ENCODE measurements around the gene SUV39H1.
A peak's percentile ranks its signal among the peaks of the same experiment; 100 is the strongest.
"Not testable (repeated sequence)": the region's sequence is repeated elsewhere in the genome, so short reads cannot be mapped to it uniquely, and the experiment has no call there.

Gene SUV39H1

DNA sequence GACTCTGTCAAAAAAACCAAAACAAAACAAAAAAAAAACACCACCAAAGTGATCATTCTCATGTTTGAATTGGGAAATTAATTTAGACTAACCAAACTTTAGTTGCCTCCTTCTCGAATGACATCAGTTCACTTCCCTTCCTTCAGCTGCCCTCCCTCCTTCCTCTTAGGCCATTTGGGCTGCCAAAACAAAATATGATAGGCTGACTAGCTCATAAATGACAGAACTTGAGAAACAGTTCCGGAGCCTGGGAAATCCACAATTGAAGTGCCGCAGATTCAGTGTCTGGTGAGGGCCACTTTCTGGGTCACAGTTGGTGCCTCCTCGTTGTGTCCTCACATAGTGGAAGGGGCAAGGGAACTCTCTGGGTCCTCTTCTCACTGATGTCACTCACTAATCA lies 29.0 kb upstream of the SUV39H1 start:
- Histone ChIP-seq H3K4me2 (no peak overlapping the region), H3K4me1 (no peaks in the 10 kb centered on the region), H3K27ac (no peak overlapping the region), H4K20me1 (no peaks in the 10 kb centered on the region), H3K27me3 (peaks cover 36% of the 10 kb centered on the region), H3K4me3 (no peak overlapping the region), H3K9me3 (0 out of 2 replicates have a peak, but pooled peaks cover 4% of the 10 kb centered on the region), H3K36me3 (no peaks in the 10 kb centered on the region), H3K9ac (no peak overlapping the region)
- no peak for TF ChIP-seq Cebpa-rat (IDR thresholded peaks at IDR 0.05)

DNA sequence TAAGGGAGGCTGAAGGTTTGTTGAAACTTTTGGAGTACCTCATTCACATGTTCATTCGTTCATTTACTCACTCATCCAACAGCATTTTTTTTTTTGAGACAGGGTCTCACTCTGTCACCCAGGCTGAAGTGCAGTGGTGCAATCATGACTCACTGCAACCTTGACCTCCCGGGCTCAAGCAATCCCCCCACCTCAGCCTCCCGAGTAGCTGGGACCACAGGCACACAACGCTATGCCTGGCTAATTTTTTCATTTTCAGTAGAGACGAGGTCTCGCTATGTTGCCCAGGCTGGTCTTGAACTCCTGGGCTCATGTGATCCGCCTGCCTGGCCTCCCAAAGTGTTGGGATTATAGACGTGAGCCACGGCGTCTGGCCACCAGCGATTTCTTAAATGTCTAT lies 28.3 kb upstream of the SUV39H1 start:
- not testable (repeated sequence) for H4K20me1 ChIP-seq, H3K4me3 ChIP-seq, H3K9me3 ChIP-seq, H3K27ac ChIP-seq, H3K9ac ChIP-seq, H3K36me3 ChIP-seq, H3K4me1 ChIP-seq, H3K4me2 ChIP-seq
- H3K27me3 ChIP-seq, result peaks cover 36% of the 10 kb centered on the region

DNA sequence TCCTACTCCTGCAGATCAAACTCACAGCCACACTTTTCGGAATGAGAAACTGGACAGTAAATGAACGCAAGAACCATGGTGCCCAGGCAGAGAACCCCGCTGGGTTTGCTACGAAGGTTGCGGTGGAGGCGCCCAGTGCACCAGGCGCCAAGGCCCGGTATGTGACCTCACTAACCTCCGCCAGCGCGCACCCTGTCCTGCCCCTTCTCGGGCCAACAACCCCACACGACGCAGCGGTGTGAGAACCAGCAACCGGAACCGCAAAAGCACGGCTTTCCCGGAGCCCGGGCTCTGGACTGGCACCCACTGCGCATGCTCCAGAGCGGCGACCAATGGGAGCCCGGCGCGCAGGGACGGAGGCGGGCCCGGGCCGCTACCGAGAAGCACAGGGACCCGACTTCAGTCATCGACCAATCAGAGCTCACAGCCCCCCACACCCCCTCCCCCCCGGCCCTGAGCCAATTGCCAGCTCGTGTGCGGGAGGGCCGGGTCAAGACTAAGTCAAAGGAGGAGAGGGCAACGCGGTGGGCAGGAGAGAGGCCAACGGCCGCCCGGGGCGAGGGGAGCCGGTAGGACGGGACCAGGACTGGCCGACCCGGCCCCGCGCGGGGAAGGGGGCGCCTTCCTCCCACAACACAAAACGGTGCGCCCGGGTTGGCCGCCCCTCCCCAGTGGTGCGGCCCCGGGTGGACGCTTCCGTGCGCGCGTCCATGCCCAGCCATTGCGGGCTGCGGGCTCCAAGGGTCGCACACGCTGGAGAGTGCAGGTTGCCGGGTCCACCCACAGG lies 20.2 kb upstream of the SUV39H1 start:
- Histone ChIP-seq H3K36me3 (no peaks in the 10 kb centered on the region), H3K4me3 (peak overlapping the region; percentile 78), H3K27me3 (peaks cover 33% of the 10 kb centered on the region), H3K4me2 (peak overlapping the region; percentile 75), H4K20me1 (no peaks in the 10 kb centered on the region), H3K9me3 (no peaks in the 10 kb centered on the region), H3K4me1 (peaks cover 14% of the 10 kb centered on the region), H3K9ac (peak overlapping the region; percentile 85), H3K27ac (peak overlapping the region; percentile 89)
- no peak for TF ChIP-seq Cebpa-rat (IDR thresholded peaks at IDR 0.05)

DNA sequence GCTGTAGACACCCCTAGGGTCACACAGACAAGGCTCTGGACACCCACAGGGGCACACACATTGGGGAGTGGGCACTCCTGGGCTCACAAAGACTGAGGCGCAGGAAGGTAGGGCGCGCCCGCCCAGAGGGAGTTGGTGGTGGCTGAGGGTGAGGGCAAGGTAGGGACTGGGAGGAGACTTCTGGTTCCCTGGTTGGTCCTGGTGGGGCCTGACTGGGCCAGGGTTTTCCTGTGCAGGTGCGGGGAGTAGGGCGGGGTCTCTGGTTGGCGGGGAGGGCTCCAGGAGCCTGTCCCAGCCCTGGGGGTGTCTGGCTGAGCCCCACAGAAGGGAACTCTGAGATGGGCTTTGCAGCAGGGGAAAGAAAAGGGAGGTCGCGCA lies 19.7 kb upstream of the SUV39H1 start:
- Histone ChIP-seq H3K4me1 (peaks cover 14% of the 10 kb centered on the region), H3K36me3 (no peaks in the 10 kb centered on the region), H3K9me3 (no peaks in the 10 kb centered on the region), H3K4me2 (peak overlapping the region; percentile 75), H3K9ac (peak overlapping the region; percentile 85), H3K4me3 (peak overlapping the region; percentile 78), H3K27ac (peak overlapping the region; percentile 89), H4K20me1 (no peaks in the 10 kb centered on the region), H3K27me3 (peaks cover 39% of the 10 kb centered on the region)
- TF ChIP-seq Cebpa-rat (IDR thresholded peaks at IDR 0.05), result no peak

DNA sequence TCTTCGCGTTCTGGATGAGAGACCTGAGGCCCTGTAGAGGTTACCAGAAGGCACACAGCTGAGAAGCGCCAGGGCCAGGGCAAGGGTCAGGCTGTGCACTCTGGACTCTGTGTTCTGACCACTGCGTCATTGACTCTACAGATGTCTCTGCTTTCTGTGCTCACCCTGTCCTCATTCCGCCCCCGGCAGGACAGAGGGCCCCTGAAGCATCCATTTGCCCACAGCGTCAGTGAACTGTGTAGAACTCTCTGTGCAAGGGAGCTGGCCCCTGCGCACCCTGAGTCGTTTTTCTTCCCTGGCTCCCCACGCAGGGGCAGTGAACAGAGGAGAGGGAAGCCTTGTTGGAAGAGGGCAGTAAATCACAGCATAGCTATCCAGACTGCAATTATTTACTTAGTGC lies 19.0 kb upstream of the SUV39H1 start:
- peak overlapping the region; percentile 78 for H3K4me3 ChIP-seq
- H4K20me1 ChIP-seq, result no peaks in the 10 kb centered on the region
- H3K36me3 ChIP-seq, result no peaks in the 10 kb centered on the region
- TF ChIP-seq Cebpa-rat (IDR thresholded peaks at IDR 0.05), result no peak
- H3K27me3 ChIP-seq, result peaks cover 43% of the 10 kb centered on the region
- H3K9me3 ChIP-seq, result no peaks in the 10 kb centered on the region
- H3K9ac ChIP-seq, result peak overlapping the region; percentile 85; the same call in 1 of the 2 replicates
- H3K4me1 ChIP-seq, result peaks cover 14% of the 10 kb centered on the region
- peak overlapping the region; percentile 75 for H3K4me2 ChIP-seq
- H3K27ac ChIP-seq, result peak overlapping the region; percentile 89; the same call in 1 of the 2 replicates

DNA sequence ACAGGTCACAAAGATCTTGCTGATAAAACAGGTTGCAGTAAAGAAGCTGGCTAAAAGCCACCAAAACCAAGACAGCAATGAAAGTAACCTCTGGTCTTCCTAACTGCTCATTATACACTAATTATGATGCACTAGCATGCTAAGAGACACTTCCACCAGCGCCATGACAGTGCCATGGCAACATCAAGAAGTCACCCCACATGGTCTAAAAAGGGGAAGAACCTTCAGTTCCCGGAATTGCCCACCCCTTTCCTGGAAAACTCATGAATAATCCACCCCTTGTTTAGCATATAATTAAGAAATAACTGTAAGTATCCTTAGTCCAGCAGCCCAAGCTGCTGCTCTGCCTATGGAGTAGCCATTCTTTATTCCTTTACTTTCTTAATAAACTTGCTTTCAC lies 16.1 kb upstream of the SUV39H1 start:
- not testable (repeated sequence) for H4K20me1 ChIP-seq, H3K9ac ChIP-seq, H3K4me2 ChIP-seq, H3K36me3 ChIP-seq, H3K27ac ChIP-seq, H3K4me3 ChIP-seq, H3K9me3 ChIP-seq
- Histone ChIP-seq H3K27me3 (peaks cover 55% of the 10 kb centered on the region), H3K4me1 (peaks cover 40% of the 10 kb centered on the region)

DNA sequence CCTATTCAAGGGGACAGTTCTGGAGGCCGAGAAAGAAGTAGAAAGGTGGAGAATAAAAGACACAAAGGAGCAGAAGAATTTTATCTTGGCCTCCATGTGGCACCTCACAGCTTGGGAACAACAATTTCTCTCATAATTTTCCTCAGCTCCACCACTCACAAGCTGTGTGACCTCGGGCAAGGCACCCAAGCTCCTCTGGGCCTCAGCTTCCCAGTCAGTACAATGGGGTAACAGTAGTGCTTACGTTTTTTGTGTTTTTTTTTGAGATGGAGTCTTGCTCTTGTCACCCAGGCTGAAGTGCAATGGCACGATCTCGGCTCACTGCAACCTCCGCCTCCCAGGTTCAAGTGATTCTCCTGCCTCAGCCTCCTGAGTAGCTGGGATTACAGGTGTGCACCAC lies 15.6 kb upstream of the SUV39H1 start:
- H3K4me1 ChIP-seq, result peaks cover 42% of the 10 kb centered on the region
- H3K9me3 ChIP-seq, H3K27ac ChIP-seq, H4K20me1 ChIP-seq, H3K36me3 ChIP-seq, H3K9ac ChIP-seq, H3K4me3 ChIP-seq, H3K4me2 ChIP-seq: not testable (repeated sequence)
- peaks cover 57% of the 10 kb centered on the region for H3K27me3 ChIP-seq

DNA sequence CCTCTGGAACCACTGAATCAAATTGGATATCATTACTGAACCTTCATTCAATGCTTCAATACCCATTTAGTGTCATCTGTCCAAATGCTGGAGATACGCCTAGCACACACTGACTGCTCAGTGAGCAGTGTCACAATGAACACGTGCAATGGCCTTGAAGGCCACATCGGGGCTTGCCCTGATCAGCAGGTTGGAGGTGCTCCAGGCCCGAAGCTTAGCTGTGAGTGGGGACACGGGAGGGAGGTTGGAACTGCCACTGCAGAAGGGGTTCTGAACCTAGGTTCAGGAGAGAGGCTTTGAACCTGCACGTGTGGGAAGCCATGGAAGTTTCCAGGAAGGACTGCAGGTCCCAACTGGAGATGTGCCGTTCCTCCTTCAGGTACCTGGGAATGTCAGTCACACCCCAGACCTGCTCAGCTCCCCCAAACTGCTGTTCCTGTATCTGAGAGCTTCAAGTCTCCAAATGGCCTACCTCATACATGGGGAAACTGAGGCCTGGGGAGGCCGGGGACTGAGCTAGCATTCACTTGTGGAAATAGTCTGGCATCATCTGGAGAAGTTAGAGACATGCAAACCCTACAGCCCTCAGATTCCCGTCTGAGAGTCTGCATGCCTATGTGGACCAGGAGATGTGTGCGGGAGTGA lies 14.9 kb upstream of the SUV39H1 start:
- H3K4me1 ChIP-seq, result peaks cover 42% of the 10 kb centered on the region
- H3K36me3 ChIP-seq, result peaks cover 14% of the 10 kb centered on the region
- H3K9ac ChIP-seq, result no peak overlapping the region
- H3K4me2 ChIP-seq, result no peak overlapping the region
- 0 out of 2 replicates have a peak, but pooled peaks cover 6% of the 10 kb centered on the region for H4K20me1 ChIP-seq
- H3K9me3 ChIP-seq, result no peaks in the 10 kb centered on the region
- H3K4me3 ChIP-seq, result no peak overlapping the region
- TF ChIP-seq Cebpa-rat (IDR thresholded peaks at IDR 0.05), result no peak
- H3K27me3 ChIP-seq, result peaks cover 57% of the 10 kb centered on the region
- no peak overlapping the region for H3K27ac ChIP-seq

DNA sequence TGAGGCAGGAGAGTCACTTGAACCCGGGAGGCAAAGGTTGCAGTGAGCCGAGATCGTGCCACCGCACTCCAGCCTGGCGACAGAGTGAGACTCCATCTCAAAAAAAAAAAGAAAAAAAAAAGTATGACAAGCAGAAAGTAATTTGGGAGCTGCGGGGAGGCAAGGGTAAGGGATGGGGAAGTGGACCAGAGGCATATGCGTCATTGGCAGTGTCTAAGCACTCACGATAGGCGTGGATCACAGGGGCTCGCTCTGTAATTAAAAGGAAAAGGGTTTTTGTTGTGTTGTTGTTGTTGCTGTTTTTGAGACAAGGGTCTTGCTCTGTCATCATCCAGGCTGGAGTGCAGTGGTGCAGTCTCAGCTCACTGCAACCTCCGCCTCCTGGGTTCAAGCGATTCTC lies 13.7 kb upstream of the SUV39H1 start:
- H3K4me2 ChIP-seq, result peak overlapping the region; percentile 81
- H3K27me3 ChIP-seq, result peaks cover 54% of the 10 kb centered on the region
- not testable (repeated sequence) for H3K9me3 ChIP-seq, H3K9ac ChIP-seq, H3K4me3 ChIP-seq
- H4K20me1 ChIP-seq, result peaks cover 17% of the 10 kb centered on the region; the same call in 1 of the 2 replicates
- peaks cover 35% of the 10 kb centered on the region for H3K4me1 ChIP-seq
- H3K36me3 ChIP-seq, result peaks cover 26% of the 10 kb centered on the region
- H3K27ac ChIP-seq, result peak overlapping the region; percentile 73; the same call in 1 of the 2 replicates

DNA sequence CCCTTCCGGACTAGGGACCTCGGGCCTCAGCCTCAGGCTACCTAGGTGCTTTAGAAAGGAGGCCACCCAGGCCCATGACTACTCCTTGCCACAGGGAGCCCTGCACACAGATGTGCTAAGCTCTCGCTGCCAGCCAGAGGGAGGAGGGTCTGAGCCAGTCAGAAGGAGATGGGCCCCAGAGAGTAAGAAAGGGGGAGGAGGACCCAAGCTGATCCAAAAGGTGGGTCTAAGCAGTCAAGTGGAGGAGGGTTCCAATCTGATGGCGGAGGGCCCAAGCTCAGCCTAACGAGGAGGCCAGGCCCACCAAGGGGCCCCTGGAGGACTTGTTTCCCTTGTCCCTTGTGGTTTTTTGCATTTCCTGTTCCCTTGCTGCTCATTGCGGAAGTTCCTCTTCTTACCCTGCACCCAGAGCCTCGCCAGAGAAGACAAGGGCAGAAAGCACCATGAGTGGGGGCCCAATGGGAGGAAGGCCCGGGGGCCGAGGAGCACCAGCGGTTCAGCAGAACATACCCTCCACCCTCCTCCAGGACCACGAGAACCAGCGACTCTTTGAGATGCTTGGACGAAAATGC lies 13.0 kb upstream of the SUV39H1 start, which contains the start of gene WAS:
Gene WAS (plus strand): TSS at position 389 of the 572 bp plus-strand sequence. CDS start 55 bp downstream, at position 444.
- TF ChIP-seq Cebpa-rat (IDR thresholded peaks at IDR 0.05), result no peak
- H3K4me1 ChIP-seq, result peaks cover 28% of the 10 kb centered on the region
- H3K27ac ChIP-seq, result peak within 1 kb of the TSS; percentile 73
- peaks cover 18% of the 10 kb centered on the region; the same call in 1 of the 2 replicates for H4K20me1 ChIP-seq
- peaks cover 49% of the 10 kb centered on the region for H3K27me3 ChIP-seq
- peak within 1 kb of the TSS; percentile 71 for H3K9ac ChIP-seq
- H3K4me2 ChIP-seq, result peak within 1 kb of the TSS; percentile 81
- H3K9me3 ChIP-seq, result no peaks in the 10 kb centered on the region
- H3K4me3 ChIP-seq, result peak within 1 kb of the TSS; percentile 66
- H3K36me3 ChIP-seq, result peaks cover 32% of the 10 kb centered on the region

Measured in BLaER1 (cell line).